ENCODE data around the gene GPC5. TPM values are rescaled to one million over a fixed set of nuclear protein-coding genes. Genes with fewer than 3 reads are reported as not detected.

GPC5 gene
- total RNA-seq (not detected), polyA plus RNA-seq (under 1 TPM in 1 of 3 donors, not detected in 2; 0.23 TPM)
- long read RNA-seq, donor 1, result 0 reads
- long read RNA-seq, donor 2, result 0 reads

- peak within 1 kb of the TSS; percentile 68 for H3K4me3 ChIP-seq
- WGBS, 3 donors, result 0 to 1% (median 0%) methylated on average over 68 to 76 of the region's 76 CpGs
- H3K27ac ChIP-seq, result no peak within 1 kb of the TSS
- H3K9me3 ChIP-seq, result no peaks in the 10 kb centered on the region
- H3K4me1 ChIP-seq, result peaks cover 13% of the 10 kb centered on the region
- TF ChIP-seq CTCF (IDR thresholded peaks at IDR 0.05), result no peak
- H3K27me3 ChIP-seq (ENCODE audit: insufficient read depth in 3 of 3, low read length in 2 of 3), result peaks cover 0 to 47% (median 0%) of the 10 kb centered on the region in 3 donors
- DNase-seq (peak; percentile 68 to 83), ATAC-seq (peak; percentile 95 to 100 (median 99))
- intact Hi-C loops (cut with DNase I), result no loop called here
- H3K36me3 ChIP-seq (ENCODE audit: insufficient read depth in 1 of 2, low read depth in 1 of 2), result no peaks in the 10 kb centered on the region
Measured at GRCh38 chr13:91398413-91399188, at the start of gene GPC5. Gene GPC5, plus strand, starts transcription at chr13:91398621.

GRCh38 chr13:91348906-91349435, 49.5 kb upstream of the GPC5 start:
- WGBS, 3 donors, result 0 to 1% (median 0%) methylated on average over 42 to 46 of the region's 46 CpGs
- ATAC-seq (peak; percentile 81 to 87 (median 83)), DNase-seq (peak; percentile 94 to 96)
- Histone ChIP-seq H3K4me1 (peaks cover 24% of the 10 kb centered on the region), H3K4me3 (peak overlapping the region; percentile 88), H3K27me3 (ENCODE audit: insufficient read depth in 3 of 3, low read length in 2 of 3) (peaks cover 0 to 3% (median 0%) of the 10 kb centered on the region in 3 donors), H3K27ac (peak overlapping the region; percentile 98), H3K9me3 (no peaks in the 10 kb centered on the region), H3K36me3 (ENCODE audit: insufficient read depth in 1 of 2, low read depth in 1 of 2) (peaks cover 11 to 42% of the 10 kb centered on the region in 2 donors)
- peak; percentile 98 for TF ChIP-seq CTCF (IDR thresholded peaks at IDR 0.05)
- intact Hi-C loops (cut with DNase I), result no loop called here

GRCh38 chr13:91349992-91350911, 48.2 kb upstream of the GPC5 start:
- Histone ChIP-seq H3K36me3 (ENCODE audit: insufficient read depth in 1 of 2, low read depth in 1 of 2) (peaks cover 11 to 55% of the 10 kb centered on the region in 2 donors), H3K27me3 (ENCODE audit: insufficient read depth in 3 of 3, low read length in 2 of 3) (peaks cover 0 to 3% (median 0%) of the 10 kb centered on the region in 3 donors), H3K4me3 (peak overlapping the region; percentile 88), H3K9me3 (no peaks in the 10 kb centered on the region), H3K27ac (no peak overlapping the region), H3K4me1 (peaks cover 24% of the 10 kb centered on the region)
- 66 to 70% (median 69%) methylated on average over 5 of the region's 5 CpGs for WGBS, 3 donors
- no peak for TF ChIP-seq CTCF (IDR thresholded peaks at IDR 0.05)
- no peak for DNase-seq
- ATAC-seq, result no peak
- intact Hi-C loops (cut with DNase I), result no loop called here

- TF ChIP-seq CTCF (IDR thresholded peaks at IDR 0.05), result no peak
- H3K27ac ChIP-seq, result no peak overlapping the region
- ATAC-seq (no peak), DNase-seq (no peak)
- H3K27me3 ChIP-seq (ENCODE audit: insufficient read depth in 3 of 3, low read length in 2 of 3), result no peaks in the 10 kb centered on the region
- H3K36me3 ChIP-seq (ENCODE audit: insufficient read depth in 1 of 2, low read depth in 1 of 2), result peaks cover 11 to 64% of the 10 kb centered on the region in 2 donors
- H3K4me1 ChIP-seq, result peaks cover 24% of the 10 kb centered on the region
- no peak overlapping the region for H3K4me3 ChIP-seq
- intact Hi-C loops (cut with DNase I), result no loop called here
- 90 to 92% (median 92%) methylated on average over 5 of the region's 5 CpGs for whole genome bisulfite sequencing, 3 donors
- H3K9me3 ChIP-seq, result no peaks in the 10 kb centered on the region
Measured at GRCh38 chr13:91351123-91351522, 47.3 kb upstream of the GPC5 start.
